Panc1 (cell line): Measurements from ENCODE around the gene ALOX5. TPM values are rescaled to one million over a fixed set of nuclear protein-coding genes. Genes with fewer than 3 reads are reported as not detected.

Experiments used
- ATAC-seq: fragments of 200-7000 bp; cut with Tn5 transposase; 2 replicates; pipeline ENCODE4 v1.9.1; 2020; ENCODE audit warnings: mild to moderate bottlenecking, moderate library complexity
- BruUV-seq: library from RNA; stranded (reverse); fragments of 400-500 nt; replicated peaks from 2 replicates; lab custom pipeline; 2021; lab: Mats Ljungman, UMichigan
- CTCF ChIA-PET: fragments of 300-600 bp; sonication (Branson Sonifier 250); formaldehyde crosslinking; loops from one replicate; lab custom pipeline; 2022; ENCODE audit warnings: antibody characterized with exemption; lab: Charles Lee
- POLR2A ChIA-PET: fragments of 300-600 bp; sonication (Branson Sonifier 250); formaldehyde crosslinking; loops from one replicate; lab custom pipeline; 2022; ENCODE audit warnings: antibody characterized with exemption; lab: Charles Lee
- DNase-seq: peaks from one replicate; pipeline ENCODE4 v3.0.0-alpha.2; 2010; ENCODE audit warnings: low read depth, low spot score
- H3K27ac ChIP-seq: 2 replicates; pipeline ENCODE4 v1.5.1; 2011; ENCODE audit warnings: mild to moderate bottlenecking, low read length, inconsistent platforms
- H3K27me3 ChIP-seq: fragments of 200-500 bp; sonication (Bioruptor generic); 2 replicates; pipeline ENCODE4 v1.6.0; 2014; ENCODE audit warnings: low read length, inconsistent platforms; ENCODE audit not compliant: control insufficient read depth, insufficient read depth
- H3K36me3 ChIP-seq: fragments of 200-500 bp; sonication (Bioruptor generic); 2 replicates; pipeline ENCODE4 v1.5.1; 2014; ENCODE audit warnings: inconsistent platforms, mild to moderate bottlenecking, low read length, moderate library complexity; ENCODE audit not compliant: control insufficient read depth, insufficient read depth
- H3K4me1 ChIP-seq: 2 replicates; pipeline ENCODE4 v1.5.1; 2011; ENCODE audit warnings: inconsistent platforms, mild to moderate bottlenecking, low read length, moderate library complexity; ENCODE audit not compliant: control insufficient read depth, insufficient read depth
- H3K4me3 ChIP-seq, 2 experiments: 2 replicates each; pipeline ENCODE4 v1.5.1; 2011 to 2012; ENCODE audit warnings: low read depth in 2 of 2, low read length in 2 of 2, mild to moderate bottlenecking in 2 of 2, inconsistent platforms in 1 of 2, moderate library complexity in 1 of 2
- H3K9me3 ChIP-seq: fragments of 200-500 bp; sonication (Bioruptor generic); 2 replicates; pipeline ENCODE4 v1.5.1; 2014; ENCODE audit warnings: low read depth, mild to moderate bottlenecking, inconsistent platforms, low read length, moderate library complexity; ENCODE audit not compliant: control insufficient read depth, insufficient read depth
- POLR2AphosphoS5 ChIP-seq: IDR thresholded peaks from 2 replicates; pipeline ENCODE4 v1.6.1; 2012; ENCODE audit warnings: mild to moderate bottlenecking, low read depth, low read length, moderate library complexity
- SIN3A ChIP-seq: IDR thresholded peaks from 2 replicates; pipeline ENCODE4 v1.6.1; 2012; ENCODE audit warnings: low read depth, mild to moderate bottlenecking, low read length, moderate library complexity, borderline replicate concordance; ENCODE audit not compliant: insufficient read depth
- TCF7L2 ChIP-seq: IDR thresholded peaks from 2 replicates; pipeline ENCODE4 v1.6.1; 2011; ENCODE audit warnings: mild to moderate bottlenecking, low read depth, low read length, inconsistent platforms
- in situ Hi-C: cut with HindIII; loops from 2 replicates; pipeline ENCODE4 v1.10.0; 2016; ENCODE audit warnings: low sequenced_read_pairs, low pct_unique_long_range_greater_than_20kb
- intact Hi-C: fragments of 100-400 bp; cut with micrococcal nuclease; formaldehyde crosslinking; loops from one replicate; pipeline ENCODE4 v1.10.0; 2022; ENCODE audit not compliant: unreplicated experiment
- total RNA-seq: library from RNA; stranded (reverse); gene quantifications from one replicate; pipeline ENCODE4 v1.2.1, GENCODE V29; 2021; ENCODE audit not compliant: unreplicated experiment
- TF ChIP-seq, protein P1 (sequence below), 2 experiments: IDR thresholded peaks; 2 replicates each; pipeline ENCODE4 v1.6.1; 2011 to 2012; ENCODE audit warnings: low read depth in 2 of 2, control low read depth in 1 of 2, low read length in 1 of 2, mild to moderate bottlenecking in 1 of 2, moderate library complexity in 1 of 2; ENCODE audit not compliant: insufficient read depth in 1 of 2
- TF ChIP-seq, protein P2 (sequence below): fragments of 450-650 bp; IDR thresholded peaks from 2 replicates; pipeline ENCODE4 v1.5.1; 2017; ENCODE audit warnings: mild to moderate bottlenecking

The ALOX5 gene
- total RNA-seq, 1 experiment from 2014 or later = 0.82 TPM

DNA sequence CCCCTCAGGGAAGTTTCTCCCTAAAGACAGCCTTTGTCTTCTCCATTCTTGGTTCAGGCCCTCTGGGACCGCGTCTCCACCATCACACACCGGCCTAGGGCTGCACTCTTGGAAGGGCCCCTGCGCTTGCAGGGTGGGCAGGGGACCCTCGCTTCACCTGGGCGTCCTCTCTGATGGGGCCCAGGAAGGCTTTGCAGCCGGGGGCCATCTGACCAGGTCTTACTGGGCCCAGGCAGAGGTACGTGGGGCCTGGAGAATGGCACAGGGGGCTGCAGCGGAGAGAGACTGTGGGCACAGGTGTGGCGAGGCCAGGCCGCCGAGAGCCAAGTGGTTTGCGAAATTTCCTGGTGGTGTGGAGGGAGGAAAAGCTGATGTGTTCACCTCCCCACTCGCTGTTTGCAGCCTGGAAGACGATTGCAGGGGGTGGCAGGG is 44.4 kb downstream of the ALOX5 start:
- Histone ChIP-seq H3K4me1 (no peaks in the 10 kb centered on the region), H3K27ac (no peak overlapping the region), H3K4me3 (no peak overlapping the region), H3K27me3 (no peaks in the 10 kb centered on the region), H3K9me3 (no peaks in the 10 kb centered on the region), H3K36me3 (no peaks in the 10 kb centered on the region)
- intact Hi-C loops (loop anchor here (10.0 kb wide), 1 partner anchor 64 kb away; no protein-coding TSS in a partner anchor), in situ Hi-C loops (no loop called here)
- BruUV-seq = no TSS peak
- ChIA-PET POLR2A (no interaction called here), CTCF (no interaction called here)
- TF ChIP-seq POLR2AphosphoS5 = no peak
- TF ChIP-seq, protein P1, sequence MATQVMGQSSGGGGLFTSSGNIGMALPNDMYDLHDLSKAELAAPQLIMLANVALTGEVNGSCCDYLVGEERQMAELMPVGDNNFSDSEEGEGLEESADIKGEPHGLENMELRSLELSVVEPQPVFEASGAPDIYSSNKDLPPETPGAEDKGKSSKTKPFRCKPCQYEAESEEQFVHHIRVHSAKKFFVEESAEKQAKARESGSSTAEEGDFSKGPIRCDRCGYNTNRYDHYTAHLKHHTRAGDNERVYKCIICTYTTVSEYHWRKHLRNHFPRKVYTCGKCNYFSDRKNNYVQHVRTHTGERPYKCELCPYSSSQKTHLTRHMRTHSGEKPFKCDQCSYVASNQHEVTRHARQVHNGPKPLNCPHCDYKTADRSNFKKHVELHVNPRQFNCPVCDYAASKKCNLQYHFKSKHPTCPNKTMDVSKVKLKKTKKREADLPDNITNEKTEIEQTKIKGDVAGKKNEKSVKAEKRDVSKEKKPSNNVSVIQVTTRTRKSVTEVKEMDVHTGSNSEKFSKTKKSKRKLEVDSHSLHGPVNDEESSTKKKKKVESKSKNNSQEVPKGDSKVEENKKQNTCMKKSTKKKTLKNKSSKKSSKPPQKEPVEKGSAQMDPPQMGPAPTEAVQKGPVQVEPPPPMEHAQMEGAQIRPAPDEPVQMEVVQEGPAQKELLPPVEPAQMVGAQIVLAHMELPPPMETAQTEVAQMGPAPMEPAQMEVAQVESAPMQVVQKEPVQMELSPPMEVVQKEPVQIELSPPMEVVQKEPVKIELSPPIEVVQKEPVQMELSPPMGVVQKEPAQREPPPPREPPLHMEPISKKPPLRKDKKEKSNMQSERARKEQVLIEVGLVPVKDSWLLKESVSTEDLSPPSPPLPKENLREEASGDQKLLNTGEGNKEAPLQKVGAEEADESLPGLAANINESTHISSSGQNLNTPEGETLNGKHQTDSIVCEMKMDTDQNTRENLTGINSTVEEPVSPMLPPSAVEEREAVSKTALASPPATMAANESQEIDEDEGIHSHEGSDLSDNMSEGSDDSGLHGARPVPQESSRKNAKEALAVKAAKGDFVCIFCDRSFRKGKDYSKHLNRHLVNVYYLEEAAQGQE (IDR thresholded peaks at IDR 0.05; ENCODE audit: insufficient read depth in 1 of 2, low read depth in 2 of 2, low read length in 1 of 2) = no peak
- no peak for TF ChIP-seq SIN3A
- no peak for TF ChIP-seq TCF7L2
- TF ChIP-seq, protein P2, sequence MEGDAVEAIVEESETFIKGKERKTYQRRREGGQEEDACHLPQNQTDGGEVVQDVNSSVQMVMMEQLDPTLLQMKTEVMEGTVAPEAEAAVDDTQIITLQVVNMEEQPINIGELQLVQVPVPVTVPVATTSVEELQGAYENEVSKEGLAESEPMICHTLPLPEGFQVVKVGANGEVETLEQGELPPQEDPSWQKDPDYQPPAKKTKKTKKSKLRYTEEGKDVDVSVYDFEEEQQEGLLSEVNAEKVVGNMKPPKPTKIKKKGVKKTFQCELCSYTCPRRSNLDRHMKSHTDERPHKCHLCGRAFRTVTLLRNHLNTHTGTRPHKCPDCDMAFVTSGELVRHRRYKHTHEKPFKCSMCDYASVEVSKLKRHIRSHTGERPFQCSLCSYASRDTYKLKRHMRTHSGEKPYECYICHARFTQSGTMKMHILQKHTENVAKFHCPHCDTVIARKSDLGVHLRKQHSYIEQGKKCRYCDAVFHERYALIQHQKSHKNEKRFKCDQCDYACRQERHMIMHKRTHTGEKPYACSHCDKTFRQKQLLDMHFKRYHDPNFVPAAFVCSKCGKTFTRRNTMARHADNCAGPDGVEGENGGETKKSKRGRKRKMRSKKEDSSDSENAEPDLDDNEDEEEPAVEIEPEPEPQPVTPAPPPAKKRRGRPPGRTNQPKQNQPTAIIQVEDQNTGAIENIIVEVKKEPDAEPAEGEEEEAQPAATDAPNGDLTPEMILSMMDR = no peak
- no peak for DNase-seq
- no peak for ATAC-seq

DNA sequence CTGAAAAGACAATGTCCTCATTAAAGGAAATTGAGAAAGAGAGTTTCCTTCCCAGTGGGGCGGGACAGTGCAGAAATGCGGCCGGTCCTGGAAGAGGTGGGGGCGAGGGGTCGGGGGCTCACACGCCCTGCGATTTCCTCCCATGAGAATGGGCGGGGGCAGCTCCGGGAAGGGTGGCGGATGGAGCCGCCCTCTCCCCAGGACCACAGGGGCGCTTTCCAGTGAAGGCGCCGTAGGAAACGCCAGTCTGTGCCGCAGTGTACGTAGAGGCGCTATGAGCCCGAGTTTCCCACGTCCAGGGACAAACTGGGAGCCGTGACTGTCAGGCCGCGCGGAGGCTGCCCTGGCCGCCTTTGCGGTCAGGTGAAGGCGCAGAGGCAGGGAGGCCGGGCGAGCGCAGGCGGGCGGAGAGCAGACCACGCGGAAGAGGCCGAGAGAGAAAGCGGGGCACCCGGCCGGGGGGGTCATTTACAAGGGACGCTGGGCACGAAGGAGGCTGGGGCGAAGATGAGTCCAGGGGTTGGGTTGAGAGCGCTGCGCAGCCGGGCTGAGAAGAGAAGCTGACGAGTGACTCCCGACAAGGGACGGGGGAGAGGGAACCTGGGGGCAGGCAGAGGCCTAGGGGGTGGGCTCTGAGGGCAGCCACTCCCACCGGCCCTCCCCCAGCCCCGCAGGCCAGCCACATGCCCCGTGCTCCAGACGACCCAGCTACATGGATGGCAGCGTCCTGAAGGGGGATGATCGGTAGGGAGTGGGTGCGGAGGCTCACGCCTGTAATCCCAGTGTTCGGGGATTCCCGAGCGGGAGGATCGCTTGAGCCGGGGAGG is 45.0 kb downstream of the ALOX5 start:
- H3K36me3 ChIP-seq = no peaks in the 10 kb centered on the region
- H3K4me3 ChIP-seq = peak overlapping the region in 1 of 2 experiments; percentile 21; a peak in 1 of 4 replicates
- no peak for ATAC-seq
- no TSS peak for BruUV-seq
- intact Hi-C loops = loop anchor here (10.0 kb wide), 1 partner anchor 64 kb away; no protein-coding TSS in a partner anchor
- H3K27me3 ChIP-seq = no peaks in the 10 kb centered on the region
- ChIA-PET POLR2A (no interaction called here), CTCF (no interaction called here)
- H3K9me3 ChIP-seq = no peaks in the 10 kb centered on the region
- no peaks in the 10 kb centered on the region for H3K4me1 ChIP-seq
- no peak for TF ChIP-seq POLR2AphosphoS5
- no peak for TF ChIP-seq TCF7L2
- TF ChIP-seq SIN3A = no peak
- TF ChIP-seq, protein P2 = no peak
- TF ChIP-seq, protein P1 (IDR thresholded peaks at IDR 0.05; ENCODE audit: insufficient read depth in 1 of 2, low read depth in 2 of 2, low read length in 1 of 2) = no peak
- no peak overlapping the region for H3K27ac ChIP-seq
- in situ Hi-C loops = no loop called here
- DNase-seq = no peak
